ENCODE data around the gene PRKG1.

The PRKG1 gene

DNA sequence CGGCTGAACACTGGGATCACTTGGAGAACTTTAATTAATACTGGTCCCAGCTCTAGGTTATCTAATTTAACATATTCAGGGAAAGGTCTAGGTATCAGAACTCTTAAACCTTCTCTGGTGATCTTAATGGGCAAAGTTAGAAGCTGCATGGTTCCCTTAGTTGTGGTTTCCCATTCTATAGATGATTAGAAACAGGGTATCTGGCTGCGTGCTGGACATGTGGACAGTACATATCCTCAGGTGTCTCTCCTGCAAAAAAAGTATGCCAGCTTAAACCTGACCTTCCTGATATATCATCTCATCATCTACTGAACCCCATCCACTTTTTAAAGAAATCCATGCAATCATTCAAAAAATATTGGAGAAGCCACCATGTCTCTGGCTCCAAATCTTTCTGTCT lies 955.3 kb downstream of the PRKG1 start:
- TF ChIP-seq SIN3A (IDR thresholded peaks at IDR 0.05; ENCODE audit: borderline replicate concordance, insufficient read depth, low read length) = no peak
- TF ChIP-seq, protein P1, sequence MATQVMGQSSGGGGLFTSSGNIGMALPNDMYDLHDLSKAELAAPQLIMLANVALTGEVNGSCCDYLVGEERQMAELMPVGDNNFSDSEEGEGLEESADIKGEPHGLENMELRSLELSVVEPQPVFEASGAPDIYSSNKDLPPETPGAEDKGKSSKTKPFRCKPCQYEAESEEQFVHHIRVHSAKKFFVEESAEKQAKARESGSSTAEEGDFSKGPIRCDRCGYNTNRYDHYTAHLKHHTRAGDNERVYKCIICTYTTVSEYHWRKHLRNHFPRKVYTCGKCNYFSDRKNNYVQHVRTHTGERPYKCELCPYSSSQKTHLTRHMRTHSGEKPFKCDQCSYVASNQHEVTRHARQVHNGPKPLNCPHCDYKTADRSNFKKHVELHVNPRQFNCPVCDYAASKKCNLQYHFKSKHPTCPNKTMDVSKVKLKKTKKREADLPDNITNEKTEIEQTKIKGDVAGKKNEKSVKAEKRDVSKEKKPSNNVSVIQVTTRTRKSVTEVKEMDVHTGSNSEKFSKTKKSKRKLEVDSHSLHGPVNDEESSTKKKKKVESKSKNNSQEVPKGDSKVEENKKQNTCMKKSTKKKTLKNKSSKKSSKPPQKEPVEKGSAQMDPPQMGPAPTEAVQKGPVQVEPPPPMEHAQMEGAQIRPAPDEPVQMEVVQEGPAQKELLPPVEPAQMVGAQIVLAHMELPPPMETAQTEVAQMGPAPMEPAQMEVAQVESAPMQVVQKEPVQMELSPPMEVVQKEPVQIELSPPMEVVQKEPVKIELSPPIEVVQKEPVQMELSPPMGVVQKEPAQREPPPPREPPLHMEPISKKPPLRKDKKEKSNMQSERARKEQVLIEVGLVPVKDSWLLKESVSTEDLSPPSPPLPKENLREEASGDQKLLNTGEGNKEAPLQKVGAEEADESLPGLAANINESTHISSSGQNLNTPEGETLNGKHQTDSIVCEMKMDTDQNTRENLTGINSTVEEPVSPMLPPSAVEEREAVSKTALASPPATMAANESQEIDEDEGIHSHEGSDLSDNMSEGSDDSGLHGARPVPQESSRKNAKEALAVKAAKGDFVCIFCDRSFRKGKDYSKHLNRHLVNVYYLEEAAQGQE (IDR thresholded peaks at IDR 0.05; ENCODE audit: insufficient read depth in 1 of 2, low read depth in 2 of 2, low read length in 2 of 2) = no peak
- no peak for TF ChIP-seq POLR2AphosphoS5 (IDR thresholded peaks at IDR 0.05; ENCODE audit: low read depth, low read length)
- TF ChIP-seq TAF1 (IDR thresholded peaks at IDR 0.05; ENCODE audit: borderline replicate concordance, insufficient read depth, low read length) = no peak
- no peak for TF ChIP-seq FOXP2 (optimal IDR thresholded peaks at IDR 0.05; ENCODE audit: borderline replicate concordance, extremely low read depth, extremely low read length, insufficient read depth)

GRCh38 chr10:52030051-52030790 lies 955.9 kb downstream of the PRKG1 start:
- TF ChIP-seq FOXP2 (optimal IDR thresholded peaks at IDR 0.05; ENCODE audit: borderline replicate concordance, extremely low read depth, extremely low read length, insufficient read depth) = no peak
- no peak for TF ChIP-seq TAF1 (IDR thresholded peaks at IDR 0.05; ENCODE audit: borderline replicate concordance, insufficient read depth, low read length)
- TF ChIP-seq POLR2AphosphoS5 (IDR thresholded peaks at IDR 0.05; ENCODE audit: low read depth, low read length) = no peak

GRCh38 chr10:52030975-52031374 lies 956.7 kb downstream of the PRKG1 start:
- TF ChIP-seq FOXP2 (optimal IDR thresholded peaks at IDR 0.05; ENCODE audit: borderline replicate concordance, extremely low read depth, extremely low read length, insufficient read depth) = no peak
- TF ChIP-seq, protein P1 (IDR thresholded peaks at IDR 0.05; ENCODE audit: insufficient read depth in 1 of 2, low read depth in 2 of 2, low read length in 2 of 2) = no peak
- no peak for TF ChIP-seq SIN3A (IDR thresholded peaks at IDR 0.05; ENCODE audit: borderline replicate concordance, insufficient read depth, low read length)
- TF ChIP-seq TAF1 (IDR thresholded peaks at IDR 0.05; ENCODE audit: borderline replicate concordance, insufficient read depth, low read length) = no peak
- no peak for TF ChIP-seq POLR2AphosphoS5 (IDR thresholded peaks at IDR 0.05; ENCODE audit: low read depth, low read length)

- TF ChIP-seq SIN3A (IDR thresholded peaks at IDR 0.05; ENCODE audit: borderline replicate concordance, insufficient read depth, low read length) (no peak), TAF1 (IDR thresholded peaks at IDR 0.05; ENCODE audit: borderline replicate concordance, insufficient read depth, low read length) (no peak), POLR2AphosphoS5 (IDR thresholded peaks at IDR 0.05; ENCODE audit: low read depth, low read length) (no peak), FOXP2 (optimal IDR thresholded peaks at IDR 0.05; ENCODE audit: borderline replicate concordance, extremely low read depth, extremely low read length, insufficient read depth) (no peak)
- TF ChIP-seq, protein P1 (IDR thresholded peaks at IDR 0.05; ENCODE audit: insufficient read depth in 1 of 2, low read depth in 2 of 2, low read length in 2 of 2) = no peak
Observed at GRCh38 chr10:52031771-52032170, 957.5 kb downstream of the PRKG1 start.

DNA sequence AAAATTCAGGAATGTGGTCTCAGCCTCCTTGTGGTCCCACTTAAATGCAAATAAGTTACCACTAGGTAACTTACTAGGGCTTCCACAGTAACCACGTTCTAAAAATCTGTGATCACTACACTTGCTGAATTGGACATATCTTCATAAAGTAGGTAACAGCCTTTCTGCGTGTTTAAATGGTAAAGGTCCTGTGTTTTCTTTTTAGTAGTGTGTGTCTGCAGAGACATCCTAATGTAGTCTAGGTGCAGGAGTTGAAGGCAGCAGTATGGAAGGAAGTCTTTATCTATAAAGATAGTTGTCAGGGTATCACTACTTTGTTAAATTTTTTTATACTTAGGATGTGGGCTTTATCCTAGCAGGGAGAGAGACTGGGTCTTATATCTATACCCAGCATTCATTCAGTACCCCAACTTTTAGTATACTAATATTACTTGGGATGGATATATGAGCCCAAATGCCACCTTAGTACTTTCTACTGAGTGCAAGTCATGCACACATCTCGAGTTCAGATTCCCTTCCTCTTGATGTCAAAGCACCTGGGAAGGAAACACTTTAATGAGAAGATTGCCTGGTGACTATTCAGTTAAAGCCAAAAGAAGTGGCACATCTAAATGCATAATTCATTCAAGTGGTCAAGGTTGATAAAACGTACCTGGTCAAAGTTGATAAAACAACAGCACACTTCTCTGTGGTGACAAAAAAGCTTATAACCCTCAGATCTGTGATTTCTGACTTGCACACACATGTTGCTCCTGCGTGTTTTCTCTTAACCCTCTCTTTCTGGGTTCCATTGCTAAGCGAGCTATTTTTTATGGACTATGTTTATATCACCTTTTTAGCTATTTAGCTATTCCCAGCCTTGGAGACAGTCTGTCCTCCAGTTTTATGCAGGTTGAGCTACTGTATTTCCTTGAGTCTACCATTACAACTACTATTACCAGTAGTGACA lies 958.7 kb downstream of the PRKG1 start:
- TF ChIP-seq POLR2AphosphoS5 (IDR thresholded peaks at IDR 0.05; ENCODE audit: low read depth, low read length) (no peak), TAF1 (IDR thresholded peaks at IDR 0.05; ENCODE audit: borderline replicate concordance, insufficient read depth, low read length) (no peak), FOXP2 (optimal IDR thresholded peaks at IDR 0.05; ENCODE audit: borderline replicate concordance, extremely low read depth, extremely low read length, insufficient read depth) (no peak), SIN3A (IDR thresholded peaks at IDR 0.05; ENCODE audit: borderline replicate concordance, insufficient read depth, low read length) (no peak)
- TF ChIP-seq, protein P1 (IDR thresholded peaks at IDR 0.05; ENCODE audit: insufficient read depth in 1 of 2, low read depth in 2 of 2, low read length in 2 of 2) = no peak
